Tibial artery (tissue), 4 donors: ENCODE measurements around the gene ARHGAP19.
A peak's percentile ranks its signal among the peaks of the same experiment; 100 is the strongest.

Experiments
- DNase-seq, 2 donors: peaks; one replicate each; pipeline ENCODE4 v3.0.0-alpha.2; 2019
- H3K27ac ChIP-seq, 2 donors: fragments of 200-600 bp; sonication (generic) in 1 of 2; 1 replicate in 1 of 2; 2 replicates in 1 of 2; pipeline ENCODE4 v1.5.1; 2018 to 2019; ENCODE audit warnings: mild to moderate bottlenecking in 1 of 2
- H3K27me3 ChIP-seq, 2 donors: fragments of 200-600 bp; sonication (generic) in 1 of 2; one replicate each; pipeline versions ENCODE4 v1.5.1 to v1.6.0; 2016 to 2019
- H3K36me3 ChIP-seq, 3 donors: fragments of 200-600 bp; sonication (generic) in 2 of 3; one replicate each; pipeline ENCODE4 v1.5.1; 2016 to 2019; ENCODE audit warnings: mild to moderate bottlenecking in 2 of 3
- H3K4me1 ChIP-seq, 4 donors: fragments of 200-600 bp; sonication (generic) in 2 of 4; 1 replicate in 3 of 4; 2 replicates in 1 of 4; pipeline ENCODE4 v1.5.1; 2016 to 2019
- H3K4me3 ChIP-seq, 2 donors: fragments of 200-600 bp; sonication (generic) in 1 of 2; 1 replicate in 1 of 2; 2 replicates in 1 of 2; pipeline ENCODE4 v1.5.1; 2018 to 2019; ENCODE audit warnings: mild to moderate bottlenecking in 2 of 2
- H3K9me3 ChIP-seq, 3 donors: fragments of 200-600 bp; sonication (generic) in 1 of 3; one replicate each; pipeline ENCODE4 v1.5.1; 2016 to 2019
- intact Hi-C: fragments of 100-400 bp; cut with DNase I; formaldehyde crosslinking; loops from one replicate; pipeline ENCODE4 v1.15.0; 2023; ENCODE audit warnings: low total_unique reads
- TF ChIP-seq, protein P1 (sequence below), 2 experiments: fragments of 200-600 bp in 1 of 2; fragments of 450-650 bp in 1 of 2; IDR thresholded peaks; one replicate each; pipeline ENCODE4 v1.5.1; 2017 to 2019; ENCODE audit warnings: antibody characterized with exemption in 2 of 2, mild to moderate bottlenecking in 1 of 2, moderate library complexity in 1 of 2

ARHGAP19 gene

GRCh38 chr10:97320480-97321031 is 28.1 kb upstream of the ARHGAP19 start:
- no peaks in the 10 kb centered on the region for H3K36me3 ChIP-seq
- no peaks in the 10 kb centered on the region for H3K9me3 ChIP-seq
- peak overlapping the region; percentile 84 to 86 for H3K27ac ChIP-seq
- TF ChIP-seq, protein P1, sequence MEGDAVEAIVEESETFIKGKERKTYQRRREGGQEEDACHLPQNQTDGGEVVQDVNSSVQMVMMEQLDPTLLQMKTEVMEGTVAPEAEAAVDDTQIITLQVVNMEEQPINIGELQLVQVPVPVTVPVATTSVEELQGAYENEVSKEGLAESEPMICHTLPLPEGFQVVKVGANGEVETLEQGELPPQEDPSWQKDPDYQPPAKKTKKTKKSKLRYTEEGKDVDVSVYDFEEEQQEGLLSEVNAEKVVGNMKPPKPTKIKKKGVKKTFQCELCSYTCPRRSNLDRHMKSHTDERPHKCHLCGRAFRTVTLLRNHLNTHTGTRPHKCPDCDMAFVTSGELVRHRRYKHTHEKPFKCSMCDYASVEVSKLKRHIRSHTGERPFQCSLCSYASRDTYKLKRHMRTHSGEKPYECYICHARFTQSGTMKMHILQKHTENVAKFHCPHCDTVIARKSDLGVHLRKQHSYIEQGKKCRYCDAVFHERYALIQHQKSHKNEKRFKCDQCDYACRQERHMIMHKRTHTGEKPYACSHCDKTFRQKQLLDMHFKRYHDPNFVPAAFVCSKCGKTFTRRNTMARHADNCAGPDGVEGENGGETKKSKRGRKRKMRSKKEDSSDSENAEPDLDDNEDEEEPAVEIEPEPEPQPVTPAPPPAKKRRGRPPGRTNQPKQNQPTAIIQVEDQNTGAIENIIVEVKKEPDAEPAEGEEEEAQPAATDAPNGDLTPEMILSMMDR (IDR thresholded peaks at IDR 0.05): no peak
- peaks cover 0 to 26% (median 20%) of the 10 kb centered on the region in 4 donors for H3K4me1 ChIP-seq
- H3K27me3 ChIP-seq: no peaks in the 10 kb centered on the region
- DNase-seq: peak in 1 of 2 donors; percentile 67
- peak overlapping the region; percentile 84 to 85 for H3K4me3 ChIP-seq
- intact Hi-C loops: no loop called here

DNA sequence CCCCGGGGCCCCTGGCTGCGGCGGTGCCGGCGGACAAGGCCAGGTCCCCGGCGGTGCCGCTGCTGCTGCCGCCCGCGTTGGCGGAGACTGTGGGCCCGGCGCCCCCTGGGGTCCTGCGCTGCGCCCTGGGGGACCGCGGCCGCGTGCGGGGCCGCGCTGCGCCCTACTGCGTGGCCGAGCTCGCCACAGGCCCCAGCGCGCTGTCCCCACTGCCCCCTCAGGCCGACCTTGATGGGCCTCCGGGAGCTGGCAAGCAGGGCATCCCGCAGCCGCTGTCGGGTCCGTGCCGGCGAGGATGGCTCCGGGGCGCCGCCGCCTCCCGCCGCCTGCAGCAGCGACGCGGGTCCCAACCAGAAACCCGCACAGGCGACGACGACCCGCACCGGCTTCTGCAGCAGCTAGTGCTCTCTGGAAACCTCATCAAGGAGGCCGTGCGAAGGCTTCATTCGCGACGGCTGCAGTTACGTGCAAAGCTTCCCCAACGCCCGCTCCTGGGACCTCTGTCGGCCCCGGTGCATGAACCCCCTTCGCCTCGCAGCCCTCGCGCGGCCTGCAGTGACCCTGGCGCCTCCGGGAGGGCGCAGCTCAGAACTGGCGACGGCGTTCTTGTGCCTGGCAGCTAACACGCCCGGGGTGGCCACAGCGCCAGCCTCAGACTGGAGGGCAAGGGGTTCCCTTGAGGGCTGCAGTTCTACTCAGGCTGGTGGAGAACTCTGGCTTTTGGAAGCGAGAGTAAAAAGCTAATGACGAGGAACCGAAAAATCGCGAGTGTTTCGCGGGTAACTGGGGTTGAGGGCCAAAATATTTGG is 27.4 kb upstream of the ARHGAP19 start:
- Histone ChIP-seq H3K27me3 (no peaks in the 10 kb centered on the region), H3K36me3 (no peaks in the 10 kb centered on the region), H3K4me3 (peak overlapping the region; percentile 84 to 85), H3K27ac (peak overlapping the region; percentile 84 to 86), H3K4me1 (peaks cover 0 to 26% (median 20%) of the 10 kb centered on the region in 4 donors), H3K9me3 (no peaks in the 10 kb centered on the region)
- intact Hi-C loops: no loop called here
- DNase-seq: peak in 1 of 2 donors; percentile 70
- TF ChIP-seq, protein P1 (IDR thresholded peaks at IDR 0.05): no peak

DNA sequence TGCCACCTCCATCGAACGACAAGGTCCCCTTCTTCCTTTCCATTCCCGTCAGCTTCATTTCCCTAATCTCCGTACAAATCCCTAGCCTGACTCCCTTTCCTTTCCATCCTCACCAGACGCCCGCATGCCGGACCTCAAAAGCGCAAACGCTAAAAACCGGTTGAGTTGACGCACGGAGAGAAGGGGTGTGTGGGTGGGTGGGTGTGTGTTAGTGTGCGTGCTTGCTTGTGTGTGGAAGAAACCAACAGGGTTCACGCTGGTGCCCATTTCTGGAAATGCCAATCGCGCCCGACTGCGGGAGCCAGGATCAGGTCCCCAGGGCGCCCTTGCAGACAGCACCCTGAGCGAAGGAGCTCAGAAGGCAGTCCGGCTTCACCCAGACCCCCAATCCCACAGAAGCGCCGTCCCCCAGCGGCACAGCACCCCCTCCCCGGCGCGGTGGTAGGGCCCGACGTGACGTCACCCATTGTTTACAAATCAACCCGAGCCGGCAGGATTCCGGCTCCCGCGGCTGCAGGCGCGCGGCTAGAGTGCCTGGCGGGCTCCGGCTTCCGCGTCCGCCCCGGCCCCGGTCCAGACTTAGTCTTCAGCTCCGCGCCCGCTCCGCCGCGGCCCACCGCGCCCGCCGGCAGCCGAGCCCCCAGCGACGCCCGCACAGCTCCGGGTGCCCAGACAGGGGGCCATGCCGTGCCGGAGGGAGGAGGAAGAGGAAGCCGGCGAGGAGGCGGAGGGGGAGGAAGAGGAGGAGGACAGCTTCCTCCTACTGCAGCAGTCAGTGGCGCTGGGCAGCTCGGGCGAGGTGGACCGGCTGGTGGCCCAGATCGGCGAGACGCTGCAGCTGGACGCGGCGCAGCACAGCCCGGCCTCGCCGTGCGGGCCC is 26.6 kb upstream of the ARHGAP19 start, which contains the start of gene FRAT1:
Gene FRAT1 (plus strand): TSS at position 500 of the 880 bp plus-strand sequence. CDS start 183 bp downstream, at position 683.
- TF ChIP-seq, protein P1 (IDR thresholded peaks at IDR 0.05): no peak
- DNase-seq: peak; percentile 91
- Histone ChIP-seq H3K4me3 (peak within 1 kb of the TSS; percentile 84 to 85), H3K36me3 (no peaks in the 10 kb centered on the region), H3K27me3 (no peaks in the 10 kb centered on the region), H3K4me1 (peaks cover 0 to 26% (median 20%) of the 10 kb centered on the region in 4 donors), H3K27ac (peak within 1 kb of the TSS; percentile 84 to 86), H3K9me3 (no peaks in the 10 kb centered on the region)
- intact Hi-C loops: no loop called here

- intact Hi-C loops: no loop called here
- Histone ChIP-seq H3K4me1 (peaks cover 0 to 7% (median 3%) of the 10 kb centered on the region in 4 donors), H3K27ac (no peak overlapping the region), H3K36me3 (no peaks in the 10 kb centered on the region), H3K27me3 (no peaks in the 10 kb centered on the region), H3K4me3 (no peak overlapping the region), H3K9me3 (no peaks in the 10 kb centered on the region)
- TF ChIP-seq, protein P1 (IDR thresholded peaks at IDR 0.05): no peak
- DNase-seq: no peak
Observed at GRCh38 chr10:97314671-97315070, 22.2 kb upstream of the ARHGAP19 start.

GRCh38 chr10:97312897-97313296 is 20.5 kb upstream of the ARHGAP19 start:
- TF ChIP-seq, protein P1 (IDR thresholded peaks at IDR 0.05): no peak
- Histone ChIP-seq H3K27me3 (no peaks in the 10 kb centered on the region), H3K4me1 (peaks cover 0 to 10% (median 6%) of the 10 kb centered on the region in 4 donors), H3K27ac (no peak overlapping the region), H3K9me3 (no peaks in the 10 kb centered on the region), H3K4me3 (no peak overlapping the region), H3K36me3 (no peaks in the 10 kb centered on the region)
- intact Hi-C loops: no loop called here
- DNase-seq: no peak
